GM18505 (cell line): ENCODE data around the gene FAM216B.
"Not testable (repeated sequence)": the region's sequence is repeated elsewhere in the genome, so short reads cannot be mapped to it uniquely, and the experiment has no call there.

Source experiments
- ATAC-seq: cut with Tn5 transposase; IDR thresholded peaks from one replicate; pipeline ENCODE4 v1.9.1; 2021; ENCODE audit not compliant: unreplicated experiment
- POLR2A ChIP-seq: IDR thresholded peaks from 4 replicates; pipeline ENCODE4 v1.6.1; 2011; ENCODE audit warnings: borderline replicate concordance; ENCODE audit not compliant: insufficient read depth, insufficient read length; ENCODE audit errors: extremely low read depth

Gene FAM216B

GRCh38 chr13:42757678-42758420 lies 23.5 kb upstream of the FAM216B start:
- ATAC-seq = no peak
- no peak for TF ChIP-seq POLR2A

- ATAC-seq = no peak
- no peak for TF ChIP-seq POLR2A
Observed at GRCh38 chr13:42758515-42758914, 22.9 kb upstream of the FAM216B start.

- no peak for ATAC-seq
Observed at GRCh38 chr13:42760951-42761350, 20.4 kb upstream of the FAM216B start.

GRCh38 chr13:42762251-42762650 lies 19.1 kb upstream of the FAM216B start:
- no peak for TF ChIP-seq POLR2A
- ATAC-seq = no peak

More at GRCh38 chr13:42760951-42761350, 20.4 kb upstream of the FAM216B start:
- TF ChIP-seq POLR2A = no peak

GRCh38 chr13:42762917-42763316 lies 18.5 kb upstream of the FAM216B start:
- ATAC-seq = no peak
- no peak for TF ChIP-seq POLR2A

GRCh38 chr13:42766016-42766415 lies 15.4 kb upstream of the FAM216B start:
- no peak for TF ChIP-seq POLR2A
- no peak for ATAC-seq

GRCh38 chr13:42769650-42770049 lies 11.7 kb upstream of the FAM216B start:
- TF ChIP-seq POLR2A = no peak
- ATAC-seq = no peak

GRCh38 chr13:42776558-42776957 lies 4.8 kb upstream of the FAM216B start:
- ATAC-seq = not testable (repeated sequence)

GRCh38 chr13:42777467-42777866 lies 3.9 kb upstream of the FAM216B start:
- no peak for TF ChIP-seq POLR2A
- no peak for ATAC-seq

GRCh38 chr13:42780044-42780443 lies 1.3 kb upstream of the FAM216B start:
- TF ChIP-seq POLR2A = no peak
- ATAC-seq = no peak

GRCh38 chr13:42786715-42787114 lies 5.3 kb downstream of the FAM216B start:
- no peak for ATAC-seq
- no peak for TF ChIP-seq POLR2A

GRCh38 chr13:42788601-42789000 lies 7.2 kb downstream of the FAM216B start:
- TF ChIP-seq POLR2A = no peak
- ATAC-seq = no peak

GRCh38 chr13:42792154-42792553 lies 10.8 kb downstream of the FAM216B start:
- TF ChIP-seq POLR2A = no peak
- ATAC-seq = no peak

- TF ChIP-seq POLR2A = no peak
- ATAC-seq = no peak
Observed at GRCh38 chr13:42794577-42795275, 13.3 kb downstream of the FAM216B start.
